Liver (tissue), 3 donors: ENCODE data around the gene MKRN2.

ENCODE experiments used
- EGR1 ChIP-seq, 2 donors: IDR thresholded peaks; 2 replicates each; pipeline ENCODE4 v1.6.1; 2016 to 2018; ENCODE audit warnings: antibody characterized with exemption in 2 of 2, low read depth in 2 of 2
- NR2F2 ChIP-seq: IDR thresholded peaks from 2 replicates; pipeline ENCODE4 v1.6.1; 2016; ENCODE audit warnings: antibody characterized with exemption
- RAD21 ChIP-seq, 2 donors: IDR thresholded peaks; 2 replicates each; pipeline ENCODE4 v1.6.1; 2016; ENCODE audit warnings: antibody characterized with exemption in 2 of 2, mild to moderate bottlenecking in 2 of 2
- SP1 ChIP-seq: IDR thresholded peaks from 2 replicates; pipeline ENCODE4 v1.6.1; 2018; ENCODE audit warnings: antibody characterized with exemption, mild to moderate bottlenecking
- TAF1 ChIP-seq: conservative IDR thresholded peaks from 2 replicates; pipeline ENCODE4 v1.6.1; 2016; ENCODE audit warnings: antibody characterized with exemption, mild to moderate bottlenecking
- YY1 ChIP-seq: IDR thresholded peaks from 2 replicates; pipeline ENCODE4 v1.6.1; 2016; ENCODE audit warnings: antibody characterized with exemption, mild to moderate bottlenecking
- TF ChIP-seq, protein P1 (sequence below): fragments of 150-350 bp; IDR thresholded peaks from 2 replicates; pipeline ENCODE4 v1.5.1; 2017; ENCODE audit warnings: improper control_type of control experiment, low read depth, low read length; ENCODE audit not compliant: missing input control
- TF ChIP-seq, protein P2 (sequence below): IDR thresholded peaks from 2 replicates; pipeline ENCODE4 v1.6.1; 2016; ENCODE audit warnings: antibody characterized with exemption
- TF ChIP-seq, protein P3 (sequence below): IDR thresholded peaks from 2 replicates; pipeline ENCODE4 v1.6.1; 2016; ENCODE audit warnings: antibody characterized with exemption, mild to moderate bottlenecking
- TF ChIP-seq, protein P4 (sequence below): IDR thresholded peaks from 2 replicates; pipeline ENCODE4 v1.6.1; 2016; ENCODE audit warnings: antibody characterized with exemption
- TF ChIP-seq, protein P5 (sequence below): IDR thresholded peaks from 2 replicates; pipeline ENCODE4 v1.6.1; 2016; ENCODE audit warnings: antibody characterized with exemption
- donor health status: healthy.
- donor health status: healthy.

DNA sequence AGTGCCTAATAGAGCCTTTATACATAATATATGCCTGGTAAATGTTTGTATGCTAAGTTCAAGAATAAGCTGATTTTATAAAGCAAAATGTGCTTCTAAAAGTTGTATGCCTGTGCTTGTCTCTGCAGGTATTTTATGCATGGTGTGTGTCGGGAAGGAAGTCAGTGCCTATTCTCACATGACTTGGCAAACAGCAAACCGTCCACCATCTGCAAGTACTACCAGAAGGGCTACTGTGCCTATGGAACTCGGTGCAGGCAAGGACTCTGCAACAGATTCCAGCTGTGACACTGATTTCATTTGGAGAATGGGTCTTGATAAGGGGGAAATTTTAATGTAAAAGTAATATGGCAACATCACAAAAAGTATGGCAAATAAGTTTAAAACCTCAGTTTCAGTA is 11.9 kb downstream of the MKRN2 start:
- TF ChIP-seq, protein P1, sequence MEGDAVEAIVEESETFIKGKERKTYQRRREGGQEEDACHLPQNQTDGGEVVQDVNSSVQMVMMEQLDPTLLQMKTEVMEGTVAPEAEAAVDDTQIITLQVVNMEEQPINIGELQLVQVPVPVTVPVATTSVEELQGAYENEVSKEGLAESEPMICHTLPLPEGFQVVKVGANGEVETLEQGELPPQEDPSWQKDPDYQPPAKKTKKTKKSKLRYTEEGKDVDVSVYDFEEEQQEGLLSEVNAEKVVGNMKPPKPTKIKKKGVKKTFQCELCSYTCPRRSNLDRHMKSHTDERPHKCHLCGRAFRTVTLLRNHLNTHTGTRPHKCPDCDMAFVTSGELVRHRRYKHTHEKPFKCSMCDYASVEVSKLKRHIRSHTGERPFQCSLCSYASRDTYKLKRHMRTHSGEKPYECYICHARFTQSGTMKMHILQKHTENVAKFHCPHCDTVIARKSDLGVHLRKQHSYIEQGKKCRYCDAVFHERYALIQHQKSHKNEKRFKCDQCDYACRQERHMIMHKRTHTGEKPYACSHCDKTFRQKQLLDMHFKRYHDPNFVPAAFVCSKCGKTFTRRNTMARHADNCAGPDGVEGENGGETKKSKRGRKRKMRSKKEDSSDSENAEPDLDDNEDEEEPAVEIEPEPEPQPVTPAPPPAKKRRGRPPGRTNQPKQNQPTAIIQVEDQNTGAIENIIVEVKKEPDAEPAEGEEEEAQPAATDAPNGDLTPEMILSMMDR: no peak
- TF ChIP-seq SP1 (no peak), RAD21 (IDR thresholded peaks at IDR 0.05) (no peak), TAF1 (no peak), NR2F2 (no peak), YY1 (no peak), EGR1 (IDR thresholded peaks at IDR 0.05; ENCODE audit: low read depth in 2 of 2) (no peak)
- TF ChIP-seq, protein P2, sequence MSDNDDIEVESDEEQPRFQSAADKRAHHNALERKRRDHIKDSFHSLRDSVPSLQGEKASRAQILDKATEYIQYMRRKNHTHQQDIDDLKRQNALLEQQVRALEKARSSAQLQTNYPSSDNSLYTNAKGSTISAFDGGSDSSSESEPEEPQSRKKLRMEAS: no peak
- TF ChIP-seq, protein P3, sequence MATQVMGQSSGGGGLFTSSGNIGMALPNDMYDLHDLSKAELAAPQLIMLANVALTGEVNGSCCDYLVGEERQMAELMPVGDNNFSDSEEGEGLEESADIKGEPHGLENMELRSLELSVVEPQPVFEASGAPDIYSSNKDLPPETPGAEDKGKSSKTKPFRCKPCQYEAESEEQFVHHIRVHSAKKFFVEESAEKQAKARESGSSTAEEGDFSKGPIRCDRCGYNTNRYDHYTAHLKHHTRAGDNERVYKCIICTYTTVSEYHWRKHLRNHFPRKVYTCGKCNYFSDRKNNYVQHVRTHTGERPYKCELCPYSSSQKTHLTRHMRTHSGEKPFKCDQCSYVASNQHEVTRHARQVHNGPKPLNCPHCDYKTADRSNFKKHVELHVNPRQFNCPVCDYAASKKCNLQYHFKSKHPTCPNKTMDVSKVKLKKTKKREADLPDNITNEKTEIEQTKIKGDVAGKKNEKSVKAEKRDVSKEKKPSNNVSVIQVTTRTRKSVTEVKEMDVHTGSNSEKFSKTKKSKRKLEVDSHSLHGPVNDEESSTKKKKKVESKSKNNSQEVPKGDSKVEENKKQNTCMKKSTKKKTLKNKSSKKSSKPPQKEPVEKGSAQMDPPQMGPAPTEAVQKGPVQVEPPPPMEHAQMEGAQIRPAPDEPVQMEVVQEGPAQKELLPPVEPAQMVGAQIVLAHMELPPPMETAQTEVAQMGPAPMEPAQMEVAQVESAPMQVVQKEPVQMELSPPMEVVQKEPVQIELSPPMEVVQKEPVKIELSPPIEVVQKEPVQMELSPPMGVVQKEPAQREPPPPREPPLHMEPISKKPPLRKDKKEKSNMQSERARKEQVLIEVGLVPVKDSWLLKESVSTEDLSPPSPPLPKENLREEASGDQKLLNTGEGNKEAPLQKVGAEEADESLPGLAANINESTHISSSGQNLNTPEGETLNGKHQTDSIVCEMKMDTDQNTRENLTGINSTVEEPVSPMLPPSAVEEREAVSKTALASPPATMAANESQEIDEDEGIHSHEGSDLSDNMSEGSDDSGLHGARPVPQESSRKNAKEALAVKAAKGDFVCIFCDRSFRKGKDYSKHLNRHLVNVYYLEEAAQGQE: no peak
- TF ChIP-seq, protein P4, sequence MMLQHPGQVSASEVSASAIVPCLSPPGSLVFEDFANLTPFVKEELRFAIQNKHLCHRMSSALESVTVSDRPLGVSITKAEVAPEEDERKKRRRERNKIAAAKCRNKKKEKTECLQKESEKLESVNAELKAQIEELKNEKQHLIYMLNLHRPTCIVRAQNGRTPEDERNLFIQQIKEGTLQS: no peak
- TF ChIP-seq, protein P5, sequence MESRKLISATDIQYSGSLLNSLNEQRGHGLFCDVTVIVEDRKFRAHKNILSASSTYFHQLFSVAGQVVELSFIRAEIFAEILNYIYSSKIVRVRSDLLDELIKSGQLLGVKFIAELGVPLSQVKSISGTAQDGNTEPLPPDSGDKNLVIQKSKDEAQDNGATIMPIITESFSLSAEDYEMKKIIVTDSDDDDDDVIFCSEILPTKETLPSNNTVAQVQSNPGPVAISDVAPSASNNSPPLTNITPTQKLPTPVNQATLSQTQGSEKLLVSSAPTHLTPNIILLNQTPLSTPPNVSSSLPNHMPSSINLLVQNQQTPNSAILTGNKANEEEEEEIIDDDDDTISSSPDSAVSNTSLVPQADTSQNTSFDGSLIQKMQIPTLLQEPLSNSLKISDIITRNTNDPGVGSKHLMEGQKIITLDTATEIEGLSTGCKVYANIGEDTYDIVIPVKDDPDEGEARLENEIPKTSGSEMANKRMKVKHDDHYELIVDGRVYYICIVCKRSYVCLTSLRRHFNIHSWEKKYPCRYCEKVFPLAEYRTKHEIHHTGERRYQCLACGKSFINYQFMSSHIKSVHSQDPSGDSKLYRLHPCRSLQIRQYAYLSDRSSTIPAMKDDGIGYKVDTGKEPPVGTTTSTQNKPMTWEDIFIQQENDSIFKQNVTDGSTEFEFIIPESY: no peak
